ENCODE data around the gene TFF1.

The TFF1 gene

DNA sequence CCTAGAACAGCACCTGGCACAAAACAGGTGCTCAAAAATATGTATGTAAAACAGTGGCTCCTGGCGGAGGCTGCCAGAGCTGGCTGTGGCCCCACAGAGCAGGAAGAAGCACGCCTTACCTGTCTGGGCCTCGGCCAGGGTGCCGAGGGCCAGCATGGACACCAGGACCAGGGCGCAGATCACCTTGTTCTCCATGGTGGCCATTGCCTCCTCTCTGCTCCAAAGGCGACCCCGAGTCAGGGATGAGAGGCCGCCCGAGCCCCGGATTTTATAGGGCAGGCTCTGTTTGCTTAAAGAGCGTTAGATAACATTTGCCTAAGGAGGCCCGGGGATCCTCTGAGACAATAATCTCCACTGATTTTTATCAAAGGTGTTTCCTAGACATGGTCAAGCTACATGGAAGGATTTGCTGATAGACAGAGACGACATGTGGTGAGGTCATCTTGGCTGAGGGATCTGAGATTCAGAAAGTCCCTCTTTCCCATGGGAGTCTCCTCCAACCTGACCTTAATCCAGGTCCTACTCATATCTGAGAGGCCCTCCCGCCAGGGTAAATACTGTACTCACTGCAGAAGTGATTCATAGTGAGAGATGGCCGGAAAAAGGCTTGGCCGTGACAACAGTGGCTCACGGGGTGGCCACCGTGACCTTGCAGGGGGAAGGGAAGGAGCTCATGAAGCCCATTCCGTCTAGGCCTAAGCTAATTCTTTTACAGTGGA is at the start of gene TFF1:
Gene TFF1 (minus strand): TSS at position 244 of the 719 bp plus-strand sequence. CDS start 40 bp downstream, at position 204.
- Histone ChIP-seq H3K4me1 (ENCODE audit: control insufficient read depth in 1 of 2, insufficient read depth in 1 of 2, low read depth in 1 of 2, low read length in 1 of 2) (peaks cover 8 to 13% of the 10 kb centered on the region in 2 experiments), H3K9me3 (no peaks in the 10 kb centered on the region), H3K36me3 (no peaks in the 10 kb centered on the region), H3K27ac (no peak within 1 kb of the TSS), H3K27me3 (peaks cover 24% of the 10 kb centered on the region), H3K4me3 (ENCODE audit: low read depth in 1 of 2, low read length in 1 of 2) (no peak within 1 kb of the TSS)
- TF ChIP-seq, protein P1, sequence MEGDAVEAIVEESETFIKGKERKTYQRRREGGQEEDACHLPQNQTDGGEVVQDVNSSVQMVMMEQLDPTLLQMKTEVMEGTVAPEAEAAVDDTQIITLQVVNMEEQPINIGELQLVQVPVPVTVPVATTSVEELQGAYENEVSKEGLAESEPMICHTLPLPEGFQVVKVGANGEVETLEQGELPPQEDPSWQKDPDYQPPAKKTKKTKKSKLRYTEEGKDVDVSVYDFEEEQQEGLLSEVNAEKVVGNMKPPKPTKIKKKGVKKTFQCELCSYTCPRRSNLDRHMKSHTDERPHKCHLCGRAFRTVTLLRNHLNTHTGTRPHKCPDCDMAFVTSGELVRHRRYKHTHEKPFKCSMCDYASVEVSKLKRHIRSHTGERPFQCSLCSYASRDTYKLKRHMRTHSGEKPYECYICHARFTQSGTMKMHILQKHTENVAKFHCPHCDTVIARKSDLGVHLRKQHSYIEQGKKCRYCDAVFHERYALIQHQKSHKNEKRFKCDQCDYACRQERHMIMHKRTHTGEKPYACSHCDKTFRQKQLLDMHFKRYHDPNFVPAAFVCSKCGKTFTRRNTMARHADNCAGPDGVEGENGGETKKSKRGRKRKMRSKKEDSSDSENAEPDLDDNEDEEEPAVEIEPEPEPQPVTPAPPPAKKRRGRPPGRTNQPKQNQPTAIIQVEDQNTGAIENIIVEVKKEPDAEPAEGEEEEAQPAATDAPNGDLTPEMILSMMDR (IDR thresholded peaks at IDR 0.05), result no peak

DNA sequence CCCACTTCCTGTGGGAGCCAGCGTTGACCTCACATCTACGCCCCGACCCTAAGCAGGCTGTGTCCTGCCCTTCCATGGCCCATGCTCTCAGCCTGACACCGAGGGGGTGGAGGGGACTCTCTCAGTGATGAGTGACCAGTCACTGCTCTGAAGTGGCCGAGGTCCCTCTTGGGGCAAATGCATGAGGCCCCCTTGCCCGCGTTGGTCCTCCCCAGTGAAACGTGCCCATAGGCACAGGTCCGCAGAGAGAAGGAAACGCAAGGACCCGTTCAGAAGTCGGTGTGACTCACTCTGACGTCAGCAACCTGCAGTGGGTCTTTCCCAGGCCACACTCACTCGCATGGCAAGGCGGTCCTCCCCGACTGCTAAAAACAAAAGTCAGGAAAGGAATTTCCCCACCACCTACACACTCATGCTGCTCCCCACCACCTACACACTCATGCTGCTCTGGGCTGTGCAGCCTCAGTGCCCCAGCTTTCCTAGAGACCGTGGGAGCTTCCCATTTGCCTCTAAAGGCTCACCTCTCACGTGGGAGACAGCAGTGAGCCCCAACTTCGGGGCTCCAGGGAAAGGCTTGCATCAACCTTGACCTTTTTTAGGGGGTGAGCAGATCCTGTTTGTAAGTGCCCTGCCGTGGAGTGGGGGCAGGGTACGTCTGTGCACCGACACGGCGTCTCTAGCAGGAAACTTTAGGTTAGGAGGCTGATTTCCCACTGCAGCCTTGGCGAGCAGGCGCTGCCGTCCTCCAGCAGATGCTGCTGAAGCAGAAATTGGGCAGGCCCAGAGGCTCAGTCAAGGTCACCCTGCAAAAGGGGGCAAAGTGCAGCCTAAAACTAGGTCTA is 48.8 kb upstream of the TFF1 start:
- Histone ChIP-seq H3K36me3 (no peaks in the 10 kb centered on the region), H3K4me3 (ENCODE audit: low read depth in 1 of 2, low read length in 1 of 2) (no peak overlapping the region), H3K27ac (no peak overlapping the region), H3K4me1 (ENCODE audit: control insufficient read depth in 1 of 2, insufficient read depth in 1 of 2, low read depth in 1 of 2, low read length in 1 of 2) (no peaks in the 10 kb centered on the region), H3K27me3 (no peaks in the 10 kb centered on the region), H3K9me3 (no peaks in the 10 kb centered on the region)
- TF ChIP-seq, protein P1 (IDR thresholded peaks at IDR 0.05), result no peak

DNA sequence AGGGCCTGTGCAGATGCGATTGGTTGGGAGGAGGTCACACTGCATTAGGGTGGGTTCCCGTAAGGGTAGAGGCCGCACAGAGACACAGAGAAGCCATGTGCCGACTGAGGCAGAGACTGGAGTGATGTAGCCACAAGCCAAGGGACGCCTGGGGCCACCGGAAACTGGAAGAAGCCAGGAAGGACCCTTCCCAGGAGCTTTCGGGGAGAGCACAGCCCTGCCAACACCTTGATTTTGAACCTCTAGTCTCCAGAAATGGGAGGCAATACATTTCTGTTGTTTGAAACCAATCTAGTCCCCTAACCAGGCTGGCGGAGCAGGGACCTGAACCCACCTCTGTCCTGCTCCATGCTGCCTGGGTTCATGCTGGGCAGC is 48.2 kb upstream of the TFF1 start:
- H3K27ac ChIP-seq, result no peak overlapping the region

DNA sequence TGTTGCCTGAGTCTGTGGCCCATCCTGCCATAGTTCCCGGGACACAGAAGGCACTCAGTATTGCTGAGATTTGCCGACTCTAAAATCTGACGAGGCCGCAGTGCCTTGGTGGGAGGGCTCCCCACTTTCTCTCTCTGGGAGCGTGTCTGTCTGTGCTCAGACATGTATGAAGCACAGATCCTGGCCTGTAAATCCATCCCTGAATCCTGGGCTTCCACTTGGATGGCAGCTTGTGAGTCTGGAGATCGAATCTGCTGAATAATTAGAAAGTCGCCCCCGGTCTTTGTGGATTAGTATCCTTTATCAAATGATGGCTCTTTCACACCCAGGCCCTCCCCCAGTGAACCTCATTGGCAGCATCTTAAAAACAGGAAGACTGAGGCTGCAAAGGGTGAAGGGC is 47.7 kb upstream of the TFF1 start:
- H3K27me3 ChIP-seq, result no peaks in the 10 kb centered on the region
- no peak overlapping the region for H3K27ac ChIP-seq
- no peak overlapping the region for H3K4me3 ChIP-seq (ENCODE audit: low read depth in 1 of 2, low read length in 1 of 2)
- H3K4me1 ChIP-seq (ENCODE audit: control insufficient read depth in 1 of 2, insufficient read depth in 1 of 2, low read depth in 1 of 2, low read length in 1 of 2), result no peaks in the 10 kb centered on the region
- no peaks in the 10 kb centered on the region for H3K36me3 ChIP-seq
- TF ChIP-seq, protein P1 (IDR thresholded peaks at IDR 0.05), result no peak
- H3K9me3 ChIP-seq, result no peaks in the 10 kb centered on the region

More for the DNA sequence above, 48.2 kb upstream of the TFF1 start:
- H3K4me3 ChIP-seq (ENCODE audit: low read depth in 1 of 2, low read length in 1 of 2), result no peak overlapping the region
- no peaks in the 10 kb centered on the region for H3K4me1 ChIP-seq (ENCODE audit: control insufficient read depth in 1 of 2, insufficient read depth in 1 of 2, low read depth in 1 of 2, low read length in 1 of 2)
- TF ChIP-seq, protein P1 (IDR thresholded peaks at IDR 0.05), result no peak
- no peaks in the 10 kb centered on the region for H3K27me3 ChIP-seq
- no peaks in the 10 kb centered on the region for H3K9me3 ChIP-seq
- H3K36me3 ChIP-seq, result no peaks in the 10 kb centered on the region

DNA sequence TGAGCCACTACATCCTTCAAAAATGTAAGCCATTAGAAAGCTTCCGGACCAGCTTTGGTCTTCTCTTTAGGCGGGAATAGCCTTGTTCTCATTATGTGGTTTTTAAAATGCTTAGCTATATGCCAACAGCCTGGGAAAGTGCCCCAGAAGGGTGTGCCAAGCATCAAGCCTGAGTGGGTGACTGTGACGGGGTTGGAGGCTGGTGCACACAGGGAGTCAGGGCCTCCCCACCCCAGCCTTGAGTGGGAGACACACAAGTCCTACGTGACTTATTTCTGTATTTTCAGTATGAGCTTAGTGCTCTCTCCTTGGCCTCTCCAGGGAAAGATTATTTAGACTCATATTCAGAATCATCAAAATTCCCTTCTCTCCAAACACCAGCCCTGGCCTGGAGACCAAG is 47.2 kb upstream of the TFF1 start:
- Histone ChIP-seq H3K27ac (no peak overlapping the region), H3K4me1 (ENCODE audit: control insufficient read depth in 1 of 2, insufficient read depth in 1 of 2, low read depth in 1 of 2, low read length in 1 of 2) (no peaks in the 10 kb centered on the region), H3K36me3 (no peaks in the 10 kb centered on the region), H3K9me3 (no peaks in the 10 kb centered on the region), H3K4me3 (ENCODE audit: low read depth in 1 of 2, low read length in 1 of 2) (no peak overlapping the region), H3K27me3 (no peaks in the 10 kb centered on the region)
- TF ChIP-seq, protein P1 (IDR thresholded peaks at IDR 0.05), result no peak
